Panc1 (cell line): Measurements from ENCODE around the gene DNAH7. TPM values are rescaled to one million over a fixed set of nuclear protein-coding genes. Genes with fewer than 3 reads are reported as not detected.

Experiments used
- ATAC-seq: fragments of 200-7000 bp; cut with Tn5 transposase; 2 replicates; pipeline ENCODE4 v1.9.1; 2020; ENCODE audit warnings: mild to moderate bottlenecking, moderate library complexity
- BruUV-seq: library from RNA; stranded (reverse); fragments of 400-500 nt; replicated peaks from 2 replicates; lab custom pipeline; 2021; lab: Mats Ljungman, UMichigan
- CTCF ChIA-PET: fragments of 300-600 bp; sonication (Branson Sonifier 250); formaldehyde crosslinking; loops from one replicate; lab custom pipeline; 2022; ENCODE audit warnings: antibody characterized with exemption; lab: Charles Lee
- POLR2A ChIA-PET: fragments of 300-600 bp; sonication (Branson Sonifier 250); formaldehyde crosslinking; loops from one replicate; lab custom pipeline; 2022; ENCODE audit warnings: antibody characterized with exemption; lab: Charles Lee
- DNase-seq: peaks from one replicate; pipeline ENCODE4 v3.0.0-alpha.2; 2010; ENCODE audit warnings: low read depth, low spot score
- H3K27ac ChIP-seq: 2 replicates; pipeline ENCODE4 v1.5.1; 2011; ENCODE audit warnings: mild to moderate bottlenecking, low read length, inconsistent platforms
- H3K27me3 ChIP-seq: fragments of 200-500 bp; sonication (Bioruptor generic); 2 replicates; pipeline ENCODE4 v1.6.0; 2014; ENCODE audit warnings: low read length, inconsistent platforms; ENCODE audit not compliant: control insufficient read depth, insufficient read depth
- H3K36me3 ChIP-seq: fragments of 200-500 bp; sonication (Bioruptor generic); 2 replicates; pipeline ENCODE4 v1.5.1; 2014; ENCODE audit warnings: inconsistent platforms, mild to moderate bottlenecking, low read length, moderate library complexity; ENCODE audit not compliant: control insufficient read depth, insufficient read depth
- H3K4me1 ChIP-seq: 2 replicates; pipeline ENCODE4 v1.5.1; 2011; ENCODE audit warnings: inconsistent platforms, mild to moderate bottlenecking, low read length, moderate library complexity; ENCODE audit not compliant: control insufficient read depth, insufficient read depth
- H3K4me3 ChIP-seq, 2 experiments: 2 replicates each; pipeline ENCODE4 v1.5.1; 2011 to 2012; ENCODE audit warnings: low read depth in 2 of 2, low read length in 2 of 2, mild to moderate bottlenecking in 2 of 2, inconsistent platforms in 1 of 2, moderate library complexity in 1 of 2
- H3K9me3 ChIP-seq: fragments of 200-500 bp; sonication (Bioruptor generic); 2 replicates; pipeline ENCODE4 v1.5.1; 2014; ENCODE audit warnings: low read depth, mild to moderate bottlenecking, inconsistent platforms, low read length, moderate library complexity; ENCODE audit not compliant: control insufficient read depth, insufficient read depth
- CTCF ChIP-seq: fragments of 450-650 bp; IDR thresholded peaks from 2 replicates; pipeline ENCODE4 v1.5.1; 2017; ENCODE audit warnings: mild to moderate bottlenecking
- POLR2AphosphoS5 ChIP-seq: IDR thresholded peaks from 2 replicates; pipeline ENCODE4 v1.6.1; 2012; ENCODE audit warnings: mild to moderate bottlenecking, low read depth, low read length, moderate library complexity
- REST ChIP-seq, 2 experiments: IDR thresholded peaks; 2 replicates each; pipeline ENCODE4 v1.6.1; 2011 to 2012; ENCODE audit warnings: low read depth in 2 of 2, control low read depth in 1 of 2, low read length in 1 of 2, mild to moderate bottlenecking in 1 of 2, moderate library complexity in 1 of 2; ENCODE audit not compliant: insufficient read depth in 1 of 2
- SIN3A ChIP-seq: IDR thresholded peaks from 2 replicates; pipeline ENCODE4 v1.6.1; 2012; ENCODE audit warnings: low read depth, mild to moderate bottlenecking, low read length, moderate library complexity, borderline replicate concordance; ENCODE audit not compliant: insufficient read depth
- TCF7L2 ChIP-seq: IDR thresholded peaks from 2 replicates; pipeline ENCODE4 v1.6.1; 2011; ENCODE audit warnings: mild to moderate bottlenecking, low read depth, low read length, inconsistent platforms
- in situ Hi-C: cut with HindIII; loops from 2 replicates; pipeline ENCODE4 v1.10.0; 2016; ENCODE audit warnings: low sequenced_read_pairs, low pct_unique_long_range_greater_than_20kb
- intact Hi-C: fragments of 100-400 bp; cut with micrococcal nuclease; formaldehyde crosslinking; loops from one replicate; pipeline ENCODE4 v1.10.0; 2022; ENCODE audit not compliant: unreplicated experiment
- total RNA-seq: library from RNA; stranded (reverse); gene quantifications from one replicate; pipeline ENCODE4 v1.2.1, GENCODE V29; 2021; ENCODE audit not compliant: unreplicated experiment

Gene DNAH7
- total RNA-seq, 1 experiment from 2014 or later = 0.98 TPM

- intact Hi-C loops = no loop called here
- in situ Hi-C loops = no loop called here
- Histone ChIP-seq H3K27ac (no peak overlapping the region), H3K4me1 (no peaks in the 10 kb centered on the region), H3K9me3 (no peaks in the 10 kb centered on the region), H3K36me3 (no peaks in the 10 kb centered on the region), H3K4me3 (no peak overlapping the region), H3K27me3 (no peaks in the 10 kb centered on the region)
- TF ChIP-seq SIN3A (no peak), POLR2AphosphoS5 (no peak), CTCF (no peak), REST (IDR thresholded peaks at IDR 0.05; ENCODE audit: insufficient read depth in 1 of 2, low read depth in 2 of 2, low read length in 1 of 2) (no peak), TCF7L2 (no peak)
- CTCF ChIA-PET = no interaction called here
- BruUV-seq = no TSS peak
- ATAC-seq (no peak), DNase-seq (no peak)
- POLR2A ChIA-PET = no interaction called here
Measured at GRCh38 chr2:195834836-195835235, 233.8 kb downstream of the DNAH7 start.

- H3K27ac ChIP-seq = no peak overlapping the region
- no peaks in the 10 kb centered on the region for H3K4me1 ChIP-seq
- no peaks in the 10 kb centered on the region for H3K36me3 ChIP-seq
- H3K4me3 ChIP-seq = no peak overlapping the region
- ATAC-seq (no peak), DNase-seq (no peak)
- intact Hi-C loops (no loop called here), in situ Hi-C loops (no loop called here)
- ChIA-PET CTCF (no interaction called here), POLR2A (no interaction called here)
- no peaks in the 10 kb centered on the region for H3K27me3 ChIP-seq
- no TSS peak for BruUV-seq
- TF ChIP-seq TCF7L2 = no peak
- TF ChIP-seq POLR2AphosphoS5 = no peak
- TF ChIP-seq CTCF = no peak
- no peak for TF ChIP-seq SIN3A
- no peak for TF ChIP-seq REST (IDR thresholded peaks at IDR 0.05; ENCODE audit: insufficient read depth in 1 of 2, low read depth in 2 of 2, low read length in 1 of 2)
- no peaks in the 10 kb centered on the region for H3K9me3 ChIP-seq
Measured at GRCh38 chr2:195830968-195831950, 237.4 kb downstream of the DNAH7 start.
